ENCODE results near the gene CYRIA. TPM values are rescaled to one million over a fixed set of nuclear protein-coding genes. Genes with fewer than 3 reads are reported as not detected.

Gene CYRIA
- total RNA-seq, 1 experiment from 2014 or later = 0.19 TPM

DNA sequence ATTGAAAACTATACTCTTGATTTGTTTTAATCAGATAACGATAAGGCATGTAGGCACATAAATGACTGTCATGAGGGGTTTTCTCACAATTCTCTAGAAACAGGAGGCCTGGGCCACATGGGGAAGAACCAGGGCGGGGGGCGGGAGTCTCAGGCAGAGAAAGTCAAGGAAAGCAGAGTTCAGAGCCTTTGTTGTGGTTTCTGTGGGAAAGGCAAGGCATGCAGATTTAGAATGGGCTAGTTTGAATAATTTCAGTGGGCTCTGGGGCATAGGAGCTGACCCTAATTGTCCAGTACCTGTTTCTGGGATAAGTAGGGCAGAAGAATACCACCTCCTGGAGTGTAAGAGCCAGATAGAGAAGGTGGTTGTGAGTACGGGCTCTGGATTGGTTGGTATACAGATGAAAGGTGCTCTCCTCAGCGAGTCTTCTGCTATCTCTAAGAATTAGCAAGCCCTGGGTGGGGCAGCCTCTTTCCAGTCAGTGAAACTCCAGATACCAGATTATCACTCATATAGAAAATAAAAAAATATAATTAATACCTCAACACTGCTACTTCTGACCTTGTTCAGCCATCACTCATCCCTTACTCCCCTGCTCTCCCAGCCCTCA, 41.5 kb upstream of the CYRIA start:
- no peaks in the 10 kb centered on the region for H3K4me1 Mint-ChIP-seq (ENCODE audit: low read depth, unreplicated experiment)
- DNase-seq = no peak
- intact Hi-C loops (cut with micrococcal nuclease; ENCODE audit: unreplicated experiment) = no loop called here
- CTCF ChIA-PET = no interaction called here
- H3K36me3 Mint-ChIP-seq (ENCODE audit: insufficient read depth, unreplicated experiment) = no peaks in the 10 kb centered on the region
- H3K27ac Mint-ChIP-seq (ENCODE audit: unreplicated experiment) = no peak overlapping the region
- peaks cover 28% of the 10 kb centered on the region for H3K27me3 Mint-ChIP-seq (ENCODE audit: unreplicated experiment)
- no peak overlapping the region for H3K4me3 Mint-ChIP-seq (ENCODE audit: low read depth, unreplicated experiment)
- TF ChIP-seq, protein P1, sequence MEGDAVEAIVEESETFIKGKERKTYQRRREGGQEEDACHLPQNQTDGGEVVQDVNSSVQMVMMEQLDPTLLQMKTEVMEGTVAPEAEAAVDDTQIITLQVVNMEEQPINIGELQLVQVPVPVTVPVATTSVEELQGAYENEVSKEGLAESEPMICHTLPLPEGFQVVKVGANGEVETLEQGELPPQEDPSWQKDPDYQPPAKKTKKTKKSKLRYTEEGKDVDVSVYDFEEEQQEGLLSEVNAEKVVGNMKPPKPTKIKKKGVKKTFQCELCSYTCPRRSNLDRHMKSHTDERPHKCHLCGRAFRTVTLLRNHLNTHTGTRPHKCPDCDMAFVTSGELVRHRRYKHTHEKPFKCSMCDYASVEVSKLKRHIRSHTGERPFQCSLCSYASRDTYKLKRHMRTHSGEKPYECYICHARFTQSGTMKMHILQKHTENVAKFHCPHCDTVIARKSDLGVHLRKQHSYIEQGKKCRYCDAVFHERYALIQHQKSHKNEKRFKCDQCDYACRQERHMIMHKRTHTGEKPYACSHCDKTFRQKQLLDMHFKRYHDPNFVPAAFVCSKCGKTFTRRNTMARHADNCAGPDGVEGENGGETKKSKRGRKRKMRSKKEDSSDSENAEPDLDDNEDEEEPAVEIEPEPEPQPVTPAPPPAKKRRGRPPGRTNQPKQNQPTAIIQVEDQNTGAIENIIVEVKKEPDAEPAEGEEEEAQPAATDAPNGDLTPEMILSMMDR (IDR thresholded peaks at IDR 0.05; ENCODE audit: unreplicated experiment) = no peak
- BruUV-seq (replicated peaks) = no TSS peak
- peaks cover 3% of the 10 kb centered on the region for H3K9me3 Mint-ChIP-seq (ENCODE audit: low read depth, unreplicated experiment)

DNA sequence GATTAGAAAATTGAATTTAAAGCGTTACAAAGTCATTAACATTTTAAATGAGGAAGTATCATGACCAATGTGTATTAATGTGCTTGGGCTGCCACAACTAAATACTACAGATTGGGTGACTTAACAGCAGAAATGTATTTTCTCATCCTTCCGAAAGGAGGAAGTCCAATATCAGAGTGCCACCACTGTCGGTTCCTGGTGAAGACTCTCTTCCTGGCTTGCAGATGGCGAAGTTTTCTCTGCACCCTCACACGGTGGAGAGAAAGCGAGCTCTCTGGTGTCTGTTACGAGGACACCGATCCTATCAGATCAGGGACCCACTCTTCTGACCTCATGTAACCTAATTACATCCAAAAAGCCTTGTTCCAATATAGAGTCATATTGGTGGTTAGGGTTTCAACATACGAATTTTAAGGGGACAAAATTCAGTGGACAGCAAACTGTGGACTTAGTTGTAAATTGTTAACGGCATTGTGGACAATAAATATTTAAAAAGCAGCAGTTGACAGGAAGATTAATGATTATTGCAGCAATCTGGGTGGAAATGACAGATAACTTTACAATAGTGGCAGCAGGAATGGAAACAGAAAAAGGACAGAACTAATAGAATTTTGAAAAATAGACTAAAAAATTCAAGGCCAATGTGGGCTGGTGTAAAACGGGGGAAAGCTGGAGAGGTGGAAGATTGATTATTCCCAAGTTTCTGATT, 35.1 kb upstream of the CYRIA start:
- peaks cover 3% of the 10 kb centered on the region for H3K9me3 Mint-ChIP-seq (ENCODE audit: low read depth, unreplicated experiment)
- no peak for DNase-seq
- H3K36me3 Mint-ChIP-seq (ENCODE audit: insufficient read depth, unreplicated experiment) = no peaks in the 10 kb centered on the region
- H3K4me1 Mint-ChIP-seq (ENCODE audit: low read depth, unreplicated experiment) = no peaks in the 10 kb centered on the region
- no TSS peak for BruUV-seq (replicated peaks)
- TF ChIP-seq, protein P1 (IDR thresholded peaks at IDR 0.05; ENCODE audit: unreplicated experiment) = no peak
- no peak overlapping the region for H3K4me3 Mint-ChIP-seq (ENCODE audit: low read depth, unreplicated experiment)
- H3K27me3 Mint-ChIP-seq (ENCODE audit: unreplicated experiment) = no peaks in the 10 kb centered on the region
- intact Hi-C loops (cut with micrococcal nuclease; ENCODE audit: unreplicated experiment) = no loop called here
- CTCF ChIA-PET = no interaction called here
- no peak overlapping the region for H3K27ac Mint-ChIP-seq (ENCODE audit: unreplicated experiment)

GRCh38 chr2:16693854-16694253, 28.2 kb upstream of the CYRIA start:
- H3K27ac Mint-ChIP-seq (ENCODE audit: unreplicated experiment) = no peak overlapping the region
- H3K36me3 Mint-ChIP-seq (ENCODE audit: insufficient read depth, unreplicated experiment) = no peaks in the 10 kb centered on the region
- intact Hi-C loops (cut with micrococcal nuclease; ENCODE audit: unreplicated experiment) = no loop called here
- CTCF ChIA-PET = no interaction called here
- TF ChIP-seq, protein P1 (IDR thresholded peaks at IDR 0.05; ENCODE audit: unreplicated experiment) = no peak
- no peaks in the 10 kb centered on the region for H3K4me1 Mint-ChIP-seq (ENCODE audit: low read depth, unreplicated experiment)
- peaks cover 11% of the 10 kb centered on the region for H3K27me3 Mint-ChIP-seq (ENCODE audit: unreplicated experiment)
- no TSS peak for BruUV-seq (replicated peaks)
- peaks cover 3% of the 10 kb centered on the region for H3K9me3 Mint-ChIP-seq (ENCODE audit: low read depth, unreplicated experiment)
- DNase-seq = no peak
- no peak overlapping the region for H3K4me3 Mint-ChIP-seq (ENCODE audit: low read depth, unreplicated experiment)

DNA sequence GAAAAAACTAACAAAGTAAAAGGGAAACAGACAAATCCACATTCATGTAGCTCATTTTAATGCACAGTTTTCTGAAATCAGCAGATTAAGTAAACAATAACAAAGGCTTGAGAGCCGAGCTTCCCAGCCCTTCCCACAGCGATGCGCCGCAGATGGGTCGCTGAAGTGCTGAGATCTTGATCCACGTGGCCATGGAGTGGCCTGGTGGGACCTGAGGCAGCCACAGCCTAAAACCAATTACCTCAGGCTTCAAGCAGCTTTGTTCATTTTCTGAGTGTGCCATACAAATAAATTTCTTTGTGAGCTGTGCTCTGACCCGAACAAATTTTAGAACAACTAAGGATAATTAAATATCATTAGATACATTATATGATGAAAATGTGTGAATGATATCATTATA, 25.6 kb upstream of the CYRIA start:
- Mint-ChIP-seq H3K9me3 (ENCODE audit: low read depth, unreplicated experiment) (no peaks in the 10 kb centered on the region), H3K4me1 (ENCODE audit: low read depth, unreplicated experiment) (no peaks in the 10 kb centered on the region), H3K27ac (ENCODE audit: unreplicated experiment) (no peak overlapping the region), H3K27me3 (ENCODE audit: unreplicated experiment) (peaks cover 35% of the 10 kb centered on the region), H3K36me3 (ENCODE audit: insufficient read depth, unreplicated experiment) (no peaks in the 10 kb centered on the region), H3K4me3 (ENCODE audit: low read depth, unreplicated experiment) (no peak overlapping the region)
- TF ChIP-seq, protein P1 (IDR thresholded peaks at IDR 0.05; ENCODE audit: unreplicated experiment) = no peak
- intact Hi-C loops (cut with micrococcal nuclease; ENCODE audit: unreplicated experiment) = no loop called here
- CTCF ChIA-PET = no interaction called here
- BruUV-seq (replicated peaks) = no TSS peak
- no peak for DNase-seq
